D721Med (cell line): ENCODE results near the gene SLC7A4.

Experiments used
- DNase-seq: peaks from one replicate; pipeline ENCODE4 v3.0.0; 2011; ENCODE audit warnings: low spot score; ENCODE audit not compliant: insufficient read length
- FAIRE-seq: peaks from 2 replicates; lab custom pipeline; 2011; peaks lifted over from hg19 to GRCh38; lab: Jason Lieb, UNC
- CTCF ChIP-seq: IDR thresholded peaks from 2 replicates; pipeline ENCODE4 v1.5.1; 2012; ENCODE audit warnings: mild to moderate bottlenecking, control low read depth; ENCODE audit not compliant: insufficient read depth; ENCODE audit errors: missing control alignments

The SLC7A4 gene

GRCh38 chr22:21055880-21056319, 23.5 kb upstream of the SLC7A4 start:
- DNase-seq (no peak), FAIRE-seq (no peak)
- no peak for TF ChIP-seq CTCF

- no peak for TF ChIP-seq CTCF
- DNase-seq = no peak
- FAIRE-seq = no peak
Measured at GRCh38 chr22:21055564-21055834, 23.1 kb upstream of the SLC7A4 start.

- no peak for FAIRE-seq
- TF ChIP-seq CTCF = no peak
- no peak for DNase-seq
Measured at GRCh38 chr22:21054714-21055563, 22.6 kb upstream of the SLC7A4 start.

- no peak for FAIRE-seq
- no peak for DNase-seq
- TF ChIP-seq CTCF = no peak
Measured at GRCh38 chr22:21054046-21054713, 21.8 kb upstream of the SLC7A4 start.

- no peak for TF ChIP-seq CTCF
- FAIRE-seq (no peak), DNase-seq (no peak)
Measured at GRCh38 chr22:21052715-21053459, 20.5 kb upstream of the SLC7A4 start.

GRCh38 chr22:21051831-21052400, 19.6 kb upstream of the SLC7A4 start:
- no peak for FAIRE-seq

More at GRCh38 chr22:21051831-21052400, 19.6 kb upstream of the SLC7A4 start:
- no peak for DNase-seq
- TF ChIP-seq CTCF = no peak
